GM18867 (cell line): ENCODE data around the gene PDK1.
"Not testable (repeated sequence)": the region's sequence is repeated elsewhere in the genome, so short reads cannot be mapped to it uniquely, and the experiment has no call there.

Source experiments
- ATAC-seq: cut with Tn5 transposase; IDR thresholded peaks from one replicate; pipeline ENCODE4 v1.9.1; 2021; ENCODE audit warnings: mild to moderate bottlenecking, moderate library complexity; ENCODE audit not compliant: unreplicated experiment

The PDK1 gene

DNA sequence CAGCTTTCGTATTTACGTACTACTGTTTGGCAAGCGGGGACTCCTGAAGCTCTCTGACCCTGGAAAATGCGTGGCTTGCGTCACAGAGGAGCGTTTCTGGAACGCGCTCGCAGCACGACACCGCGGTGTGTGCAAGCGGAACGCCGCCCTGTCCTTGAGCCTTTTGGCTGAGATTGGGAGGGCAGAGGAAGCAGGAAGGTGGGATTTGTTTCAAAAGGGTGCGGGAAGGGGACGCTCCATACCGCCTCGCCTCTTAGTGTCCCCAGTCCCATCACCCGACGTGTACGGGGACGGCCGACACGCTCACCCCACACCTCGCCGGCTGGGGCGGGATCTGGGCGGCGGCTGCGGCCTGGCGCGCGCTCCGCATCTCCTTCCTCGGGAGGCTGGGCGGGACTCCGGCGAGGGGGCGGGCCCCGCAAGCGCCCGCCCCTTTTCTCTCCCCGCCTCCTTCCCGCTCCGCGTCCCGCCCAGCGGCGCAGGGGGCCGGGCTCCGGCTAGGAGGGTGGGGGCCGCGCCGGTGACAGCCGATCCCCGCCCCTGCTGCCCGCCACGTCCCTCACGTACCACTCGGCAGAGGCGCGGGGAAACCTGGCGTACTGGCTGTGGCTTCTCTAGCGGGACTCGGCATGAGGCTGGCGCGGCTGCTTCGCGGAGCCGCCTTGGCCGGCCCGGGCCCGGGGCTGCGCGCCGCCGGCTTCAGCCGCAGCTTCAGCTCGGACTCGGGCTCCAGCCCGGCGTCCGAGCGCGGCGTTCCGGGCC, at the start of gene PDK1:
Gene PDK1 (plus strand): TSS at position 569 of the 762 bp plus-strand sequence. CDS start 61 bp downstream, at position 630.
- ATAC-seq = peak; percentile 91

DNA sequence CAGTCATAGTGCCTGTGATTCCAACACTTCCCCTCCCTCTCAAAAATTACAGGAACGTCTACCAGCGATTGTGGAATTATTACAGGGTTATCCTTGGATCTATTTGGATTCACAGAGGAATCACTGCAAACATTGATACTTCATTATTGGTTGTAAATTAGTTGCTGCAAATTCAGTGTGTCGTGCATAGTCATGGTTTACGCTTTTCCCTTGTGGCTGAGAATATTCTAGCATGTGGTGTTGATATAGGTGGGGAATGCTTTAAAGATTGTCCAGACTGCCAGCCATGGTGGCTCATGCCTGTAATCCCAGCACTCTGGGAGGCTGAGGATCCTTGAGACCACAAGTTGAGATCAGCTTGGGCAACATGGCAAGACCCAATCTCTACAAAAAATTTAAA, 48.7 kb upstream of the PDK1 start:
- ATAC-seq = no peak

DNA sequence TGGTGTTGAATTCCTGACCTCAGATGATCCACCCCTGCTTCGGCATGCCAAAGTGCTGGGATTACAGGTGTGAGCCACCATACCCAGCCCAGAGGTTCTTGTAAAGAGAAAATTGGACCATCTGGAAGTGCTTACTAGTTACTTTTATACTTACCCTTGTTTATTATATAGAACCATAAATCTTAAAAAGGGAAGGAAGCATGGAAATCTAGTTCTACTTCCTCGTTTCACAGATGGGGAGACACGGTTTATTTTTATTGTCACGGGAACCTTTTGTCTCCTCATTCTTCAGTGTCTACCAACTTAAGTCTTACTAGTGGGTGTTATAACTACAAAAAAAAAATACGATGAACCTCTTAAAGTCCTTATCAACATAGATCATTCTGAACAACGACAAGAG, 45.8 kb upstream of the PDK1 start:
- no peak for ATAC-seq

DNA sequence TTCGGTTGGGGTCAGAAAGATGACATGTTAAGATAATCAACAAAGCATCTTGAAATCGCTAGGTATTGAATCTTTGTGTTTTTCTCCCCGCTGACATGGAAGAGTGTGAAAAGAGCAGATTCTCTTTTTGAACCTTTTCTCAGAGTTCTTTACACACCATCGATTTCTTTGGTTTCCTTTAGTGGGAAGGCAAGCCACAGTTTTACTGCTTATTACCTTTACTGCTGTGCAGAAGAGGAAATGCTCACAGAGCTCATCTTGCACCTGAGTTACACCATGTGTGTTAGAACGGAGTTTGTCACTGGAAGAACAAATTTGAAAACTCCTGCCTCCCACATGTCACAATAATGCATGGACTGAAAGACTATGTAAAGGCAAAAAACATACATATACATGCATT, 45.3 kb upstream of the PDK1 start:
- ATAC-seq = no peak

DNA sequence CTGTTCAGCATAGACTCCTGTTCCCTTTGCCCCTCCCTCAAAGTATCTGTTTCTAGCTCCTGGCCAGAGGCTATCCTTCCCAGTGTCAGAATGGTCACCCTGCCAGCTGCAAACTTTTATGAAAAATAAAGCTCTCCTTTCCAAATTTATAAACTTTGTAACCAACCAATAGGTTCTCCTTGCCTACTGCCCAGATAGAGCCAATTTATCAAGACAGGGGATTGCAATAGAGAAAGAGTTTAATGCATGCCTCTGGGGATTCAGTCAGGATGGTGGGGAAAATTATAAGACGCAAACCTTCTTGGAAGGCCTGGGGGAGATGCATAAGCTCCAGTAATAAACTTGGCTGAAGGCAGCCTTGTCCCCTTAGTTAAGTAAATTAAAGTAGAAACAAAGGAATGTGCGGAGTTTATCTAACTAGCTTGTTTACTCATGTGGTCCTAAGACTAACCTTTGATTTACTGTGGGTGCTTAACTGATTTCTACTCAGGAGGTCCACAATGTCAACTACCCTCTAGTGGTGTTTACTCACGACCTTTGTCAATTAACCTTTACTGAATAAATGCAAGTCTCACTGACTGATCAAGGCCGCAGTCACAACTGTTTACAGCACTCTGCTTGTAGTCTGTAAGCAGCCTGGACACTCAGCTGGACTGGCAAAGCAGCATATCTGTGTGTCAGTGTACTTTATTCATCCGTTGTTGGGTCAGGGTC, 42.9 kb upstream of the PDK1 start:
- ATAC-seq = no peak

DNA sequence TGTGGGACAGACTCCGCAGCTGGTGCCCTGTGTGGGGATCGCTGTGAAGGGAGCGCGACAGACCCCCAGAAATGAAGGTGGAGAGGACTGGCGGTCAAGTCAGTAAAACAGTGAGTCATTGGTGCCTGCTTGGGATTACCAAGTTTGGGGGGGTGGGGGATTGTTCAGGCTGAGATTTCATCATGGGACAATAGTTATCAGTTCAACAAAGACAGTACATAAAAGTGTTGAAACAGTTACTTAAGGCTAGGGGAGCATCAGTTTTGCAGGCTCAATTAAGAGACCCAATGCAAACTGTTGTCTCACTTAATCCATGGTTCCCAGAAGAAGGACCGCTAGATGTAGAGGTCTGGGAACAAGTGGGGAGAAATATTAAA, 42.4 kb upstream of the PDK1 start:
- no peak for ATAC-seq

DNA sequence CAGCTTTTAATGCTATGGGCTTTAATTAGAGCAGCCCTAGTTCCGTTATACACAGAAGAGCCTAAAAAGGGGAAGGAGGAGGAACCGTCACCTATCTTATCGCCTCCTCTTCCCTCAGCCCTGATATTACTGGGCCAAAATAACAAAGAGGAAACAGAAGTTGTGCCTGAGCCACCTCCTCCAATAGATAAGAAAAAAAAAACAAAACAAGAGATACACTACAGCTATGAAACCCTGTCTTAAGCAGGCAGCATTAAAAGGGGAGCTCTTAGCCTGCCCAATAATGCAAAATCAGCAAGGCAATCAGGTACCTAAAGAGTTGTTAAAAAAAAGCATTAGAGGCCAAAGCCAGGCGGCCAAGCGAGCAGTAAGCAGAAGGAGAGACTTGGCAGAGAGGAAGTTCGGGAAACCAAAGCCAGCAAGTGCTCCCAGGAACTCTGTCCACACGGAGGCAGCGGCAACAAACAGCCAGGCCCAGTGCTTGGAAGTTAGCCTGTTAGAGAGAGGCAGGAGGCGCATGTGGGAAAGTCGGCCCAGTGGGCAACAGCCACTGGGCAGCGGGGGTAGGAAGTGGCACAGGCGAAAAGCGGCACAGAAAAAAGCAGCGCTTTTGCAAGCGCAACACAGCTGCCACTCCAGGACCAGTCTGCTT, 41.8 kb upstream of the PDK1 start:
- ATAC-seq = no peak

DNA sequence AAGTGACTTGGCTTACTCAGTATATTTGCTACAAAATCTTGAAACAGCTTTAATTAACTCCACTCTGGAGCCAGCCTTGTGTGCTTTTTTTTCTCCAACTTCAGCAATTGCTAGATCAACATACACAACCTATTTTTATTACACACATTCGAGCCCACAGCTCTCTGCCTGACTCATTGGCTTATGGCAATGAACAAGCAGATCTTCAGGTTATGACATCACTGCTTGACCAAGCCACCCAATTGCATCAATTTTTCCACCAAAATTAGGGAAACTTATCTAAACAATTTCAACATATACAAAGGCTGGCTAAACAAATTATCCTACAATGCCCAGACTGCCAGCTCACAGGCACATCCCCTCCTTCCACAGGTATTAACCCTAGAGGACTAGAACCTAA, 39.6 kb upstream of the PDK1 start:
- no peak for ATAC-seq

DNA sequence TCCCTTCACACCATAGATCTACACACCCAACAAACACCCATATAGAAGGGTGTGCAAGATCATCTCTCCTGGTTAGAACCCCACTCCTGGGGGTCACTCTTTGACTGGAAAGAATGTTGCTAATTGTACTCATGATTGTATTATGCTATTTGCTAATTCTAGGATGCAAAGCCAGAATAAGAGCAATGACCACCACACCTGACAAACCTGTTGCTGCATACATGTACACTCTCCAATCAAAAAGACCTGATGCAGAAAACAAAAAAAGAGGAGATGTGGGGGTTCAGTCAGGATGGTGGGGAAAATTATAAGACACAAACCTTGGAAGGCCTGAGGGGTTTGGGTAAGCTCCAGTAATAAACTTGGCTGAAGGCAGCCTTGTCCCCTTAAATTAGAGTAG, 36.9 kb upstream of the PDK1 start:
- no peak for ATAC-seq

DNA sequence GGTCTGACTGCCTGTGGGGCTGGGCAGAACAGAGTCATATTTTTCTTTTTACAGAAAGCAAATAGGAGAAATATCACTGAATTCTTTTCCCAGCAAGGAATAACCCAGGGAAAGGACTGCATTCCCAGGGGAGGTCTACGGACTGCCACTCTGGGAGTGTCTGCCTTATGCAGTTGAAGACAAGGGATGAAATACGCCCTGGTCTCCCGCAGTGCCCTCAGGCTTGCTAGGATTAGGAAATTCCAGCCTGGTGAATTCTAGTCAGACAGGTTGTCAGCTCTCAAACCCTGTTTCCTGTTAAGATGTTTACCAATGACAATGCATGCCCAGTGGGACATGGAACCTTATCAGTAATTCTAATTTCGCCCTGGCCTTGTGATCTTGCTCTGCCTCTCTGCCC, 30.3 kb upstream of the PDK1 start:
- ATAC-seq = no peak

DNA sequence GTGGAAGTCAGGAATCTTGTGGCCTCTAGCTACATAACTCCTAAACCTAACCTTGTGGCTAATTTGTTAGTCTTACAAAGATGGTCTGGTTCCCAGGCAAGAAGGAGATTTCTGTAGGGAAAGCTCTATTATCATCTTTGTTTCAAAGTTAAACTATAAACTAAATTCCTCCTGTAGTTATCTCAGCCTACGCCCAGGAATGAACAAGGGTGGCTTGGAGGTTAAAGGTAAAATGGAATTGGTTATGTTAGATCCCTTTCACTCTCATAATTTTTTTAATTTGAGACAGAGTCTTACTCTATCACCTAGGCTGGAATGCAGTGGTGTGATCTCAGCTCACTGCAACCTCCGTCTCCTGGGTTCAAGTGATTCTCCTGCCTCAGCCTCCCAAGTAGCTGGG, 24.6 kb upstream of the PDK1 start:
- no peak for ATAC-seq

DNA sequence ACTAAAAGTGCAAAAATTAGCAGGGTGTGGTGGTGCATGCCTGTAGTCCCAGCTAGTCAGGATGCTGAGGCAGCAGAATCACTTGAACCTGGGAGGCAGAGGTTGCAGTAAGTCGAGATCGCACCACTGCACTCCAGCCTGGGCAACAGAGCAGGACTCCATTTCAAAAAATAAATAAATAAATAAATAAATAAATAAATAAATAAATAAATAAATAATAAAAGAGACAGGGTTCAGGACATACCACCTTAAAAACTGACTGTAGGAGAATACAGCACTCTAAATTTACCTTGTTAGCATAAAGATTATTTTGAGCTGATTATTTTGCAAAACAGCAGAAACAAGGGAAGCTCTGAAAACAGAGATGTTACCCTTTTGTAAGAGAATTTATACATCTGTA, 23.4 kb upstream of the PDK1 start:
- not testable (repeated sequence) for ATAC-seq

DNA sequence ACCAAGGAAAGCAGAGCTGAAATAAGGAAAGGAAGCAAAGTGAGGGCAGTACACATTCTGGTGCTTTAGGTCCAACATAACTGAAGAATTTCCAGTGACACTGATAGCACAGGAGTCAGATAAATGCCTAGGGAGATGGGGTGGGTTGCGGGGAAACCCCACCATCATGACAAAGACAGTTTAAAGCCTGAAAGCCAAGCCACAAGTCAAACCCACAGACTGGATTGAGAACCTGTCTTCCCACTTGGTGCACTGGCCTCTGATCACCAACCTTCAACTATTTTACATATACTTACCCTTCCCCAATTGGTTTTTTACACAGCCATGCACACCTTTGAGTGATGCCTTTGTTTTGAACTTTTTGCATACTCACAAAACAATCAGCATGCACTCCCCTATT, 22.2 kb upstream of the PDK1 start:
- no peak for ATAC-seq

DNA sequence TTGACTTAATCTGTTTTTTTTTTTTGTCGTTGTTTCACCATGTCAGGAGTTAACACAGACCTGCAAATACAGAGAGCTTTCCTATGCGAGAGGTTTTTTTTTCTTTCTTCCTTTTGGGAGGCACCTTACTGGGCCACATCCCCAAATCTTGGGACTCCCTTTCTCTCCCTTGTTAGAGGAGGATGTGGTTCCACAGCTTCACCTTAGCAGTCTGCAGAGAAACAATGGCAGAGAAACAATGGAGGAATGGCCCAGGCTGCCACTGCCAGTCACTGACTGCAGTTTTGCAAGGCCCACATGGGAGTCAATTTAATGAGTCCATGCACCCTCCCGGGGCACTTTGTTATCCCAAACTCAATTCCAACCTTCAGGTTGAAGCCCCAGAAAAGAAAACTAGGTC, 20.8 kb upstream of the PDK1 start:
- ATAC-seq = no peak

DNA sequence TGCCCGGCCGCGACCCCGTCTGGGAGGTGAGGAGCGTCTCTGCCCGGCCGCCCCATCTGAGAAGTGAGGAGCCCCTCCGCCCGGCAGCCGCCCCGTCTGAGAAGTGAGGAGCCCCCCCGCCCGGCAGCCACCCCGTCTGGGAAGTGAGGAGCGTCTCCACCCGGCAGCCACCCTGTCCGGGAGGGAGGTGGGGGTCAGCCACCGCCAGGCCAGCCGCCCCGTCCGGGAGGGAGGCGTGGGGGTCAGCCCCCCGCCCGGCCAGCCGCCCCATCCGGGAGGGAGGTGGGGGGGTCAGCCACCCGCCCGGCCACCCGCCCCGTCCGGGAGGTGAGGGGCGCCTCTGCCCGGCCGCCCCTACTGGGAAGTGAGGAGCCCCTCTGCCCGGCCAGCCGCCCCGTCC, 18.0 kb upstream of the PDK1 start:
- ATAC-seq = not testable (repeated sequence)

DNA sequence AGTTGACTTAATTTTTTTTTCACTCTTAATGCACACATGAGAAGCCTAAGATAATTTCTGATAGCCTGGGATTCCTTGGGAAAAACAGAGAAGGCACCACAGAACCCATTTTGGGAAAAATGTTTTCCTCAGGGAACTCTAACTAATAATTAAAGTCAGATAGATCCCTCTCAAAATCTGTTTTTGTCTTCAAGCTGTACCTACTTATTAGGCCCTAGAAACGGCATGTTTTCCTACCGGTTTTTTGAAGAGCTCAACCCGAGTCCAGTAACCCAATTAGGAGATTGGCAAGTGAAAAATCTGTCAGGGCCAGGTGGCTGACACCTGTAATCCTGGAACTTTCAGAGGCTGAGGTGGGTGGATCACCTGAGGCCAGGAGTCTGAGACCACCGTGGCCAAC, 16.1 kb upstream of the PDK1 start:
- ATAC-seq = no peak

DNA sequence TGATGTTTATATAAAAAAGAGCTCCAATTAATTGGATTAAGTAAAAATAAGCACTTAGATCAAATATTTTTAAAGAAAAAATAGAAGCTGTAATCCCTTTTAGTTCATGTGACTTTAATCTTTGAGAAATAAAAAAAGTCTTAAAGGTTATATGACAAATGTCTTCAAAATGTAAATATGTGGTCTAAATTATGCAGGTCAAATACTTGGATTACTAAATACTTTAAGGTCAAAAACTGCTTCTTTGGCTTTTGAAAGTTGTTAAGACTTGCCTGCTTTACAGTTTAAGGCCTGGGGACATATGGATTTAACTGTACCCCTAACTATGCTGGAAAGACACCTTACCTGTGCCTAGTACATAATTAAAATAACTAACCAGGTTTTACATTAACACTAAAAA, 15.5 kb upstream of the PDK1 start:
- ATAC-seq = no peak

DNA sequence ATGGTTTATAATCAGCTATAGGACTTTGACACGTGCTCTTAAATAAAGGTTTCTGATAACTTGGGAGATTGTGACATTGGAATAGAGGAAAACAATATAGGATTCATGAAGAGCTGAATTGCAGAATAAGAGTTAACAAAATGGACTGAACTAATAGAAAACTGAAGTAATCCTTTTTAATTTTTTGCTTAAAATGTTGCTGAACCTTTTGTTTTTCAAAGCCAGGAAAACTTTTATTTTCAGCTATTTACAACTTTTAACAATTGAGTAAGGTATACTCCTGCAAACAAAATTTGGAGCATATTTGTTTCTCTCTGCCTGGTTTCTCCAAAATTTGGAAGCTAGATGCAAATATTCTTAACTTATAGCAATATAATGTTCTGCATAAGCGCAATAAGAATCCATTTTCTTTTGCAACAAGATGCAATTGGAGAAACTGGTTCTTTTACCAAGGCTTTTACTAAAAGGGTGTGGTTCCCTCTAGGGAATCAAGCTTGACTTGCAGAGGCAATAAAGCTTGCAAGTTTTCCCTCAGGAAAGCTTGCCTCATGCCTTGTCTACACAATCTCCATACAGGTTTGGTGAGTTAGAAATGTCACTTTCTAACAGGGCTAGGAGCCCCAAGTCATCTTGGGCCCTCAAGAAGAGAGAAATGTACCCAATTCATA, 10.3 kb upstream of the PDK1 start:
- no peak for ATAC-seq

DNA sequence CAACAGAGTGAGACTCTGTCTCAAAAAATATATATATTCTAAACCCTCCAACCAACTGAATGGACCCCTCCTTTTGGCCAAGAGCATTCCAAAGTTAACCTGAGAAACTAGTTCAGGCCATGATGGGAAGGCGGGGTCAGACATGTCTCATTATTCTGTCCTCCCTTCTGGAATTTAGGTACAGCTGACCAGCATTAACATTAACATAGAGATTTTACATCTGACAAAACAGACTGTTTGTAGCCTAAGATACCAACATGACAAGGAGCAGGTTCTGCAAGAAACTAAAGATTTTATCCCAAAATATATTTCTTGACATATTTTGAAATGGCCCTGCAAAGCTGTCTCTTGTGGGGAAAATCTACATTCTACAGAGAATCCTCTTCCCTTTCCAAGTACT, 6.8 kb upstream of the PDK1 start:
- ATAC-seq = no peak

DNA sequence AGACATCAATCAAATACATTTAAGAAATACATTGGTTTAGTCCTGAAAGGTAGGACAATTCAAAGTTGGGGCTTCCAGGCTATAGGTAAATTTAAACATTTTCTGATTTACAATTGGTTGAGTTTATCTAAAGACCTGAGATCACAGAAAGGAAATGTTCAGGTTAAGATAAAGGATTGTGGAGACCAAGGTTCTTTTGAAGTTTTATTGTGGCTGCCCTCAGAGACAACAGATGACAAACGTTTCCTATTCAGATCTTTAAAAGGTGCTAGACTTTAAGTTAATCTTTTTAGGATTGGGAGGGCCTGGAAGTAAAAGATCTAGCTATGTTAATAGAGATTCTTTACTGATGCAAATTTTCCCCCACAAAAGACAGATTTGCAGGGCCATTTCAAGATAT, 6.1 kb upstream of the PDK1 start:
- not testable (repeated sequence) for ATAC-seq

DNA sequence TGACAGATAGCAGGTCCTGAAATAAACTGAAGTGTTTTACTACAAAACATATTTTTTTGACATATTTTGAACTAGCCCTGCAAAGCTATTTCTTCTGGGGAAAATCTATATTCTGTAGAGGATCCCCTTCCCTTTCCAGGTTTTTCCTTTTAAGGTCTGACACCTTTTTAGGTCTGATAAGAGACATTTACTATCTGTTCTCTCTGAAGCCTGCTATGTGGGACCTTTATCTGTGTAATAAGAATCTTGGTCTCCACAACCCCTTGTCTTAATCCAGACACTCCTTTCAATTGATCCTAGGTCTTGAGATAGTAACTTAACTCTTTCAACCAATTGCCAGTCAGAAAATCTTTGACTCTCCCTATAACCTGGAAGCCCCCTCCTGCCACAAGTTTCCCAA, 5.5 kb upstream of the PDK1 start:
- no peak for ATAC-seq

DNA sequence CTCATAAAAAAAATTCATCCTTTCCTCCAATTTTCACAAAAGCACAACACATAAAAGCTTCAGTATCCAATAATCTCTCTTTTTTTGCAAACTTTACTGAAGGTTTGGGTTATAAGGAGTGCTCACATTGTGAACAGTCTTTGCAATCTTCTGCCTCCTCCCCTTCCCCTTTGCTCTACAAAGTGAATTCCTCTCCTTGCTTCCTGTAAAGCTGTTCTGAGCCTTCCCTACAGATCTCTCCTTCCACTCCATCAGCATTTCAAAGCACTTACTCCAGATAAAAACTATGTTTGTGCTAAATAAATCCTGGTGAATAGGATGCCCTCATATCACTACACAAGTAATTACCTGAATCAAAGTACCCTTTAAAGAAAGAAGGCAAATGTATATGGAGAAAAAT, 4.6 kb upstream of the PDK1 start:
- ATAC-seq = no peak
